Measurements from ENCODE around the gene ZNF526. TPM values are rescaled to one million over a fixed set of nuclear protein-coding genes. Genes with fewer than 3 reads are reported as not detected.

Gene ZNF526
- total and polyA plus RNA-seq, 9 of the 15 experiments (the other 6 are each of a cell fraction or from before 2014, with no cell fraction given), result 1.3 to 17.9 (median 6.2) TPM

- TF ChIP-seq U2AF2 (optimal IDR thresholded peaks at IDR 0.05; ENCODE audit: low read depth, low read length) (no peak), RAD21 (CRISPR knock-in tag; conservative IDR thresholded peaks at IDR 0.05 in 1 of 2, IDR thresholded peaks at IDR 0.05 in 1 of 2) (no peak), GATAD2B (IDR thresholded peaks at IDR 0.05; ENCODE audit: borderline replicate concordance) (peak; percentile 50), MCM3 (IDR thresholded peaks at IDR 0.05) (no peak), ATF7 (IDR thresholded peaks at IDR 0.05) (peak; percentile 85), BRF1 (IDR thresholded peaks at IDR 0.05; ENCODE audit: borderline replicate concordance, extremely low read depth, insufficient read length) (no peak), KDM1A (IDR thresholded peaks at IDR 0.05) (no peak), LARP7 (IDR thresholded peaks at IDR 0.05) (no peak), C11orf30 (IDR thresholded peaks at IDR 0.05; ENCODE audit: low read depth) (no peak), ZFP36 (IDR thresholded peaks at IDR 0.05; ENCODE audit: low read depth, low read length, partially characterized antibody) (no peak), MTA1 (IDR thresholded peaks at IDR 0.05; ENCODE audit: borderline replicate concordance) (no peak), RCOR1 (IDR thresholded peaks at IDR 0.05; ENCODE audit: borderline replicate concordance in 1 of 2, low read depth in 2 of 2, low read length in 2 of 2) (peak in 1 of 2 experiments; percentile 20; a peak in 1 of 4 replicates), VEZF1 (CRISPR knock-in tag; IDR thresholded peaks at IDR 0.05) (peak; percentile 77; the same call in 1 of the 2 replicates), ZNF282 (CRISPR knock-in tag; IDR thresholded peaks at IDR 0.05) (no peak), MIER1 (IDR thresholded peaks at IDR 0.05; ENCODE audit: low read depth) (no peak), POLR2B (IDR thresholded peaks at IDR 0.05; ENCODE audit: low read depth, partially characterized antibody) (no peak), SMARCA5 (IDR thresholded peaks at IDR 0.05) (no peak), RB1 (IDR thresholded peaks at IDR 0.05; ENCODE audit: low read depth) (peak; percentile 78), HOMEZ (CRISPR knock-in tag; IDR thresholded peaks at IDR 0.05) (no peak), KLF16 (IDR thresholded peaks at IDR 0.05) (no peak), IFI16 (CRISPR knock-in tag; IDR thresholded peaks at IDR 0.05) (no peak), ZNF253 (CRISPR knock-in tag; conservative IDR thresholded peaks at IDR 0.05) (no peak), NUFIP1 (IDR thresholded peaks at IDR 0.05; ENCODE audit: partially characterized antibody) (no peak), TRIM25 (IDR thresholded peaks at IDR 0.05; ENCODE audit: borderline replicate concordance) (no peak), MTA3 (IDR thresholded peaks at IDR 0.05; ENCODE audit: borderline replicate concordance) (peak; percentile 35; the same call in 1 of the 2 replicates), MEF2D (tag; conservative IDR thresholded peaks at IDR 0.05; ENCODE audit: low read depth) (no peak)
Measured at GRCh38 chr19:42254850-42255765, 35.0 kb downstream of the ZNF526 start, which contains the start of gene ERF (continued).

Measured in K562 (cell line).